K562 (cell line): ENCODE measurements around the gene PPP3CB. TPM values are rescaled to one million over a fixed set of nuclear protein-coding genes. Genes with fewer than 3 reads are reported as not detected.

Source experiments
- ARNT ChIP-seq, 2 experiments: fragments of 450-650 bp; IDR thresholded peaks; 2 replicates each; pipeline ENCODE4 v1.6.1; 2016; ENCODE audit warnings: mild to moderate bottlenecking in 1 of 2
- PYGO2 ChIP-seq: fragments of 450-650 bp; IDR thresholded peaks from 2 replicates; pipeline ENCODE4 v1.6.1; 2016; ENCODE audit warnings: mild to moderate bottlenecking, missing genetic modification characterization, moderate library complexity, missing compliant biosample characterization
- polyA plus RNA-seq, 8 experiments: library from polyadenylated mRNA; depleted of rRNA in 4 of 8; stranded (reverse) in 5 of 8; unstranded in 3 of 8; fragments of >200 nt; fragmentation: Nextera tagmentation in 2 of 8; fragmentation: Illumina TruSeq in 1 of 8; extraction: Ambion mirVana in 2 of 8; extraction: Trizol in 1 of 8; gene quantifications; 2 replicates each; pipeline versions ENCODE4 v1.2.1 to v1.2.3, GENCODE V29; 2011 to 2014; ENCODE audit warnings: inconsistent platforms in 1 of 8, missing spikeins in 1 of 8
- total RNA-seq, 7 experiments: library from RNA; depleted of rRNA in 6 of 7; stranded (reverse); fragments of >200 nt in 6 of 7; fragmentation: Illumina TruSeq in 2 of 7; extraction: Trizol in 2 of 7; gene quantifications; 2 replicates each; pipeline versions ENCODE4 v1.2.1 to v1.2.3, GENCODE V29; 2011 to 2021; ENCODE audit warnings: low replicate concordance in 1 of 7
- TF ChIP-seq, protein P1 (sequence below), 2 experiments: fragments of 450-650 bp; formaldehyde crosslinking in 1 of 2; IDR thresholded peaks; 2 replicates each; pipeline versions ENCODE4 v1.4.0 to v1.6.1; 2014 to 2020; ENCODE audit warnings: mild to moderate bottlenecking in 2 of 2, borderline replicate concordance in 1 of 2, low read depth in 1 of 2
- TF ChIP-seq, protein P2 (sequence below): sonication (generic); formaldehyde crosslinking; IDR thresholded peaks from 2 replicates; pipeline ENCODE4 v1.9.0; 2022; ENCODE audit warnings: mild to moderate bottlenecking, missing genetic modification reagents

The PPP3CB gene
- total and polyA plus RNA-seq, 9 of the 15 experiments (the other 6 are each of a cell fraction or from before 2014, with no cell fraction given), result 9.6 to 27.6 (median 17.8) TPM

- TF ChIP-seq ARNT (IDR thresholded peaks at IDR 0.05) (no peak), PYGO2 (tag) (no peak)
- TF ChIP-seq, protein P1, sequence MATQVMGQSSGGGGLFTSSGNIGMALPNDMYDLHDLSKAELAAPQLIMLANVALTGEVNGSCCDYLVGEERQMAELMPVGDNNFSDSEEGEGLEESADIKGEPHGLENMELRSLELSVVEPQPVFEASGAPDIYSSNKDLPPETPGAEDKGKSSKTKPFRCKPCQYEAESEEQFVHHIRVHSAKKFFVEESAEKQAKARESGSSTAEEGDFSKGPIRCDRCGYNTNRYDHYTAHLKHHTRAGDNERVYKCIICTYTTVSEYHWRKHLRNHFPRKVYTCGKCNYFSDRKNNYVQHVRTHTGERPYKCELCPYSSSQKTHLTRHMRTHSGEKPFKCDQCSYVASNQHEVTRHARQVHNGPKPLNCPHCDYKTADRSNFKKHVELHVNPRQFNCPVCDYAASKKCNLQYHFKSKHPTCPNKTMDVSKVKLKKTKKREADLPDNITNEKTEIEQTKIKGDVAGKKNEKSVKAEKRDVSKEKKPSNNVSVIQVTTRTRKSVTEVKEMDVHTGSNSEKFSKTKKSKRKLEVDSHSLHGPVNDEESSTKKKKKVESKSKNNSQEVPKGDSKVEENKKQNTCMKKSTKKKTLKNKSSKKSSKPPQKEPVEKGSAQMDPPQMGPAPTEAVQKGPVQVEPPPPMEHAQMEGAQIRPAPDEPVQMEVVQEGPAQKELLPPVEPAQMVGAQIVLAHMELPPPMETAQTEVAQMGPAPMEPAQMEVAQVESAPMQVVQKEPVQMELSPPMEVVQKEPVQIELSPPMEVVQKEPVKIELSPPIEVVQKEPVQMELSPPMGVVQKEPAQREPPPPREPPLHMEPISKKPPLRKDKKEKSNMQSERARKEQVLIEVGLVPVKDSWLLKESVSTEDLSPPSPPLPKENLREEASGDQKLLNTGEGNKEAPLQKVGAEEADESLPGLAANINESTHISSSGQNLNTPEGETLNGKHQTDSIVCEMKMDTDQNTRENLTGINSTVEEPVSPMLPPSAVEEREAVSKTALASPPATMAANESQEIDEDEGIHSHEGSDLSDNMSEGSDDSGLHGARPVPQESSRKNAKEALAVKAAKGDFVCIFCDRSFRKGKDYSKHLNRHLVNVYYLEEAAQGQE (IDR thresholded peaks at IDR 0.05; ENCODE audit: borderline replicate concordance), result peak; percentile 96
- TF ChIP-seq, protein P1 (CRISPR knock-in tag; IDR thresholded peaks at IDR 0.05; ENCODE audit: low read depth), result no peak
- TF ChIP-seq, protein P2, sequence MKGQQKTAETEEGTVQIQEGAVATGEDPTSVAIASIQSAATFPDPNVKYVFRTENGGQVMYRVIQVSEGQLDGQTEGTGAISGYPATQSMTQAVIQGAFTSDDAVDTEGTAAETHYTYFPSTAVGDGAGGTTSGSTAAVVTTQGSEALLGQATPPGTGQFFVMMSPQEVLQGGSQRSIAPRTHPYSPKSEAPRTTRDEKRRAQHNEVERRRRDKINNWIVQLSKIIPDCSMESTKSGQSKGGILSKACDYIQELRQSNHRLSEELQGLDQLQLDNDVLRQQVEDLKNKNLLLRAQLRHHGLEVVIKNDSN (CRISPR knock-in tag), result no peak
Observed at GRCh38 chr10:73529089-73529832, 33.4 kb upstream of the PPP3CB start (continued).
